ENCODE data around the gene TLR9. TPM values are rescaled to one million over a fixed set of nuclear protein-coding genes. Genes with fewer than 3 reads are reported as not detected.
A peak's percentile ranks its signal among the peaks of the same experiment; 100 is the strongest.

The TLR9 gene
- total RNA-seq, 4 donors from 2014 or later: 0.19 to 0.61 TPM; not detected in 2

GRCh38 chr3:52248816-52249547 is 23.5 kb upstream of the TLR9 start:
- H3K4me3 ChIP-seq (ENCODE audit: low read depth, poor library complexity, severe bottlenecking): no peak overlapping the region
- peak in 1 of 2 donors; percentile 87 for DNase-seq (ENCODE audit: low spot score in 2 of 2)
- WGBS, 2 donors: 75 to 80% methylated on average over 10 of the region's 10 CpGs
- TF ChIP-seq, protein P1, sequence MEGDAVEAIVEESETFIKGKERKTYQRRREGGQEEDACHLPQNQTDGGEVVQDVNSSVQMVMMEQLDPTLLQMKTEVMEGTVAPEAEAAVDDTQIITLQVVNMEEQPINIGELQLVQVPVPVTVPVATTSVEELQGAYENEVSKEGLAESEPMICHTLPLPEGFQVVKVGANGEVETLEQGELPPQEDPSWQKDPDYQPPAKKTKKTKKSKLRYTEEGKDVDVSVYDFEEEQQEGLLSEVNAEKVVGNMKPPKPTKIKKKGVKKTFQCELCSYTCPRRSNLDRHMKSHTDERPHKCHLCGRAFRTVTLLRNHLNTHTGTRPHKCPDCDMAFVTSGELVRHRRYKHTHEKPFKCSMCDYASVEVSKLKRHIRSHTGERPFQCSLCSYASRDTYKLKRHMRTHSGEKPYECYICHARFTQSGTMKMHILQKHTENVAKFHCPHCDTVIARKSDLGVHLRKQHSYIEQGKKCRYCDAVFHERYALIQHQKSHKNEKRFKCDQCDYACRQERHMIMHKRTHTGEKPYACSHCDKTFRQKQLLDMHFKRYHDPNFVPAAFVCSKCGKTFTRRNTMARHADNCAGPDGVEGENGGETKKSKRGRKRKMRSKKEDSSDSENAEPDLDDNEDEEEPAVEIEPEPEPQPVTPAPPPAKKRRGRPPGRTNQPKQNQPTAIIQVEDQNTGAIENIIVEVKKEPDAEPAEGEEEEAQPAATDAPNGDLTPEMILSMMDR (IDR thresholded peaks at IDR 0.05): no peak
- no peak for TF ChIP-seq POLR2A (IDR thresholded peaks at IDR 0.05)
- intact Hi-C loops (cut with DNase I; ENCODE audit: low total_unique reads): no loop called here

DNA sequence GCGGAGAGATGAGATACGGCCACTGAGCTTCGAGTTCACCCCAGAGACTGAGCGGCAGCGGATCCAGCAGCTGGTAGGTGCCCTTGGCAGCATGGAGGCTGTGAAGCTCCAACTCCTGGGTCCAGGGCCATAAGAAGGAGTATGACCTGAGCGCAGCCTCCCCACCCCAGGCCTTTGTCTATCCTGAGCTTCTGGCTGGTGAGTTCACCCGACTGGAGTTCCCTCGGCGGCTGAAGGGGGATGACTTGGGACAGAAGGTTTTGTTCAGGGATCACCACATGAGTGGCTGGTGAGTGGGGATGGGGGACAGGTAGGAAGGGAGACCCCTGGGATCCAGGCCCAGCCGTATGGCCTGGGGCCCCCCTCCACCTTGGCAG is 22.7 kb upstream of the TLR9 start:
- no peak for TF ChIP-seq POLR2A (IDR thresholded peaks at IDR 0.05)
- TF ChIP-seq, protein P1 (IDR thresholded peaks at IDR 0.05): no peak
- intact Hi-C loops (cut with DNase I; ENCODE audit: low total_unique reads): no loop called here
- H3K4me3 ChIP-seq (ENCODE audit: low read depth, poor library complexity, severe bottlenecking): no peak overlapping the region
- peak in 1 of 2 donors; percentile 81 for DNase-seq (ENCODE audit: low spot score in 2 of 2)
- WGBS, 2 donors: 85 to 92% methylated on average over 7 to 10 of the region's 10 CpGs

DNA sequence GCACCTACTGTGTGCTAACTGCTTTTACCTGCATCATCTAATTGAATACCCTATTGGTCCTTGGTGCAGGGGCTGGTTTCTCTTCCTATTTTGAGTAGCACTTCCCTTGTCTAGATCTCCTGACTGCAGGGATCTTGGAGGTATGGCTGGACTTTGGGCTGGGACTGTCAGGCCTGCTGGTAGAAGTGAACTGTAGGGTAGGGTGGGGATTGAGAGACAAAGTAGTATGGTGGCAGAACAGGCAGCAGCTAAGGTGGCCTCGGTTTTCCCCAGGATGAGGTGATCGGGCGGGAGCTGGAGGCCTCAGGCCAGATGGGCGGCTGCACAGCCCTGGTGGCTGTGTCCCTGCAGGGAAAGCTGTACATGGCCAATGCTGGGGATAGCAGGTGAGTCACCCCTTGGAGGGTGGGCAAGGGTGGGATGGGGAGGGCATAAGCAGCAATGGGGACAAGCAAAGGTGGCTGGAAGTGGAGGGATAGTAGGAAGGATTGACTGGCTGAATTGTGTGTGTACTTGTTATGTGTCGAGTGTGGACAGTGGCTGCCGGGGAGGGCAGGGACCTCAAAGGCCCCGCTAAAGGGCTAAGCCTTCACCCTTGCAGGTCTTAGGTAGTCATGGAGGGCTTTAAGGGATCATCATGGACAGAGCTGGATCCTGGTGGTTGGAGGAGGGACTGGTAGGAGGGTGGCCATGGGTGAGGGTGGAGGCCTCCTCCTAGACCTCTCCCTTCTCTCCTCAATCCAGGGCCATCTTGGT is 22.1 kb upstream of the TLR9 start:
- peak in 1 of 2 donors; percentile 36 for DNase-seq (ENCODE audit: low spot score in 2 of 2)
- WGBS, 2 donors: 91 to 93% methylated on average over 7 of the region's 7 CpGs
- TF ChIP-seq, protein P1 (IDR thresholded peaks at IDR 0.05): no peak
- no peak for TF ChIP-seq POLR2A (IDR thresholded peaks at IDR 0.05)
- H3K4me3 ChIP-seq (ENCODE audit: low read depth, poor library complexity, severe bottlenecking): no peak overlapping the region
- intact Hi-C loops (cut with DNase I; ENCODE audit: low total_unique reads): no loop called here

- 75 to 79% methylated on average over 7 to 14 of the region's 14 CpGs for WGBS, 2 donors
- no peak overlapping the region for H3K4me3 ChIP-seq (ENCODE audit: low read depth, poor library complexity, severe bottlenecking)
- no peak for TF ChIP-seq POLR2A (IDR thresholded peaks at IDR 0.05)
- TF ChIP-seq, protein P1 (IDR thresholded peaks at IDR 0.05): no peak
- peak in 1 of 2 donors; percentile 87 for DNase-seq (ENCODE audit: low spot score in 2 of 2)
- intact Hi-C loops (cut with DNase I; ENCODE audit: low total_unique reads): no loop called here
Observed at GRCh38 chr3:52246728-52247408, 21.4 kb upstream of the TLR9 start.

- H3K4me3 ChIP-seq (ENCODE audit: low read depth, poor library complexity, severe bottlenecking): peak overlapping the region; percentile 43
- no peak for DNase-seq (ENCODE audit: low spot score in 2 of 2)
- TF ChIP-seq POLR2A (IDR thresholded peaks at IDR 0.05): no peak
- TF ChIP-seq, protein P1 (IDR thresholded peaks at IDR 0.05): no peak
- intact Hi-C loops (cut with DNase I; ENCODE audit: low total_unique reads): no loop called here
- 14 to 17% methylated on average over 8 of the region's 8 CpGs for WGBS, 2 donors
Observed at GRCh38 chr3:52246264-52246620, 20.8 kb upstream of the TLR9 start.

Data from lower leg skin (tissue), 4 donors.